Measurements from ENCODE around the gene CREBL2. TPM values are rescaled to one million over a fixed set of nuclear protein-coding genes. Genes with fewer than 3 reads are reported as not detected.
"Not testable (repeated sequence)": the region's sequence is repeated elsewhere in the genome, so short reads cannot be mapped to it uniquely, and the experiment has no call there.

The CREBL2 gene
- total RNA-seq, 1 donor from 2014 or later: 14.9 TPM

DNA sequence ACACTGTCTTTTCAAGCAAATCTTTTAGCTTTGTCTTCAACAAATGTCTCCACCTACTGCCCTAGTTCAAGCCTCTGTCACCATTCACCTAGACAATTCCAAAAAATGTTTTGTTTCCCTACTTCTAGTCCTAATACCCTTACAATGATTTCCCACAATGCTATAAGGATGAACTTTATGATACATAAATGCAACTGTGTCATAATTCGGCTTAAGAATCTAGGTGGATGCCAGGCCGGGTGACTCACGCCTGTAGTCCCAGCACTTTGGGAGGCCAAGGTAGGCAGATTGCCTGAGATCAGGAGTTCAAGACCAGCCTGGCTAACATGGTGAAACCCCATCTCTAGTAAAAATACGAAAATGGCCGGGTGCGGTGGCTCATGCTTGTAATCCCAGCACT is 20.7 kb upstream of the CREBL2 start:
- Histone ChIP-seq H3K4me1 (no peaks in the 10 kb centered on the region), H3K4me3 (no peak overlapping the region), H3K27ac (replicated peaks) (no peak overlapping the region), H3K36me3 (no peaks in the 10 kb centered on the region), H3K9me3 (replicated peaks) (no peaks in the 10 kb centered on the region), H3K27me3 (ENCODE audit: low read depth) (no peaks in the 10 kb centered on the region)
- intact Hi-C loops (cut with micrococcal nuclease): no loop called here
- no peak for DNase-seq
- TF ChIP-seq, protein P1, sequence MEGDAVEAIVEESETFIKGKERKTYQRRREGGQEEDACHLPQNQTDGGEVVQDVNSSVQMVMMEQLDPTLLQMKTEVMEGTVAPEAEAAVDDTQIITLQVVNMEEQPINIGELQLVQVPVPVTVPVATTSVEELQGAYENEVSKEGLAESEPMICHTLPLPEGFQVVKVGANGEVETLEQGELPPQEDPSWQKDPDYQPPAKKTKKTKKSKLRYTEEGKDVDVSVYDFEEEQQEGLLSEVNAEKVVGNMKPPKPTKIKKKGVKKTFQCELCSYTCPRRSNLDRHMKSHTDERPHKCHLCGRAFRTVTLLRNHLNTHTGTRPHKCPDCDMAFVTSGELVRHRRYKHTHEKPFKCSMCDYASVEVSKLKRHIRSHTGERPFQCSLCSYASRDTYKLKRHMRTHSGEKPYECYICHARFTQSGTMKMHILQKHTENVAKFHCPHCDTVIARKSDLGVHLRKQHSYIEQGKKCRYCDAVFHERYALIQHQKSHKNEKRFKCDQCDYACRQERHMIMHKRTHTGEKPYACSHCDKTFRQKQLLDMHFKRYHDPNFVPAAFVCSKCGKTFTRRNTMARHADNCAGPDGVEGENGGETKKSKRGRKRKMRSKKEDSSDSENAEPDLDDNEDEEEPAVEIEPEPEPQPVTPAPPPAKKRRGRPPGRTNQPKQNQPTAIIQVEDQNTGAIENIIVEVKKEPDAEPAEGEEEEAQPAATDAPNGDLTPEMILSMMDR (IDR thresholded peaks at IDR 0.05; ENCODE audit: borderline replicate concordance): no peak

DNA sequence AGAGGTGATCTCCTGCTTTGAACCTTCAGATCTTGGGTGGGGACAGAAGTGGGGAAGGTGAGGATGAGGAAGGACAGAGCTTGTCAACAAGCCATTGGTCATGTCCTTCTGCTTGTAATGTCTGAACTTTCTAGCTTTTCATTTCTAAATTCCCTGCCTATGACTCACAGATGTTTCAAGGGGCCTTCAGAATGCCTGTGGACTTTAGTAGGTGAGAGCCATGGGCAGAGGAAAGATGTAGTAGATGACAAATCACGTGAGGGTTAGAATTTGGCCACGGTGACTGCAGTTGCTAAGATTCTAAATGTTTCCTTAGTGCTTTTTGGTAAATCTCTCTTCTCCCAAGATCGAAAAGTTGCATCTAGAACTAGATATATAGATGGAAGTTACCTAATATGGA is 18.7 kb upstream of the CREBL2 start:
- TF ChIP-seq, protein P1 (IDR thresholded peaks at IDR 0.05; ENCODE audit: borderline replicate concordance): no peak
- no peak overlapping the region for H3K27ac ChIP-seq (replicated peaks)
- no peaks in the 10 kb centered on the region for H3K4me1 ChIP-seq
- DNase-seq: no peak
- H3K27me3 ChIP-seq (ENCODE audit: low read depth): no peaks in the 10 kb centered on the region
- H3K9me3 ChIP-seq (replicated peaks): no peaks in the 10 kb centered on the region
- intact Hi-C loops (cut with micrococcal nuclease): no loop called here
- no peak overlapping the region for H3K4me3 ChIP-seq
- no peaks in the 10 kb centered on the region for H3K36me3 ChIP-seq

DNA sequence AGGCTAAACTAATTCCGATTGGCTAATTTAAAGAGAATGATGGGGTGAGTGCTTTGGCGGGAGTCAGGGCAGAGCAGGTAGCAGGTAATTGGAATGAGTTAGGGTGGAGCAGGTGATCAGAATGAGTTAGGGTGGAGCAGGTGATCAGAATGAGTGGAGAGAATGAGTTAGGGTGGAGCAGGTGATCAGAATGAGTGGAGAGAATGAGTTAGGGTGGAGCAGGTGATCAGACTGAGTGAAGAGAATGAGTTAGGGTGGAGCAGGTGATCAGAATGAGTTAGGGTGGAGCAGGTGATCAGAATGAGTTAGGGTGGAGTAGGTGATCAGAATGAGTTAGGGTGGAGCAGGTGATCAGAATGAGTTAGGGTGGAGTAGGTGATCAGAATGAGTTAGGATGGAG is 15.7 kb upstream of the CREBL2 start:
- H3K27me3 ChIP-seq (ENCODE audit: low read depth); H3K27ac ChIP-seq (replicated peaks); intact Hi-C loops (cut with micrococcal nuclease); H3K4me1 ChIP-seq; H3K4me3 ChIP-seq; H3K9me3 ChIP-seq (replicated peaks); DNase-seq; H3K36me3 ChIP-seq: not testable (repeated sequence)

DNA sequence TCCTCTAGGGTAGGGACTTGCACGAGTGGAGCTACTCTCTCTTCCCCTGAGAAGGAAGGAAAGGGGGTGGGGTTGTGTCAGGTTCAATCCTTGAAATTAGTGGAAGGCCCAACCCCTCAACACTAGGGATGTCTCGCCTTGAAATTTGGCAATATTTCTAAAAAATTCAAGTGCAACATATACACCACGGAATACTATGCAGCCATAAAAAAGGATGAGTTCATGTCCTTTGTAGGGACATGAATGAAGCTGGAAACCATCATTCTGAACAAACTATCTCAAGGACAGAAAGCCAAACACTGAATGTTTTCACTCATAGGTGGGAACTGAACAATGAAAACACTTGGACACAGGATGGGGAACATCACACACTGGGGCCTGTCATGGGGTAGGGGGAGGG is 15.1 kb upstream of the CREBL2 start:
- H3K9me3 ChIP-seq (replicated peaks); DNase-seq; H3K4me3 ChIP-seq; H3K27ac ChIP-seq (replicated peaks); intact Hi-C loops (cut with micrococcal nuclease); H3K27me3 ChIP-seq (ENCODE audit: low read depth); H3K4me1 ChIP-seq; H3K36me3 ChIP-seq: not testable (repeated sequence)

DNA sequence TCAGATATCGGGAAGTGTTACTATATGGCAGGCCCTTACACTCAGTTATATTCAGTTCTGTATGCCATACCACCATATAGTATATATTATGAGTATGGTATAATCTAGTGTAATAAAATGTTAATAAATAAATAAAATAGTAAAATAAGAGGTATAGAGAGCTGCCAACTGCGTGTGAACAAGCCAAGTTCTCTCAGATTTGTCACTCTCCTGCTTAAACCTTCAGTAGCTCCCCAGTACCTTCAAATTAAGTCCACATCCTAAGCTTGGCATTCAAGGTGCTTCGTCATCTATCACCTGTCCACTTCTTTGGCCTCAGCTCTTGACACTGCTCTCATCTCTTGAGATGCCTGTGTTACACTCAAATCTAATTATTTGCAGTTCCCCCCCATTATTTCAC is 12.8 kb upstream of the CREBL2 start:
- Histone ChIP-seq H3K27ac (replicated peaks) (no peak overlapping the region), H3K27me3 (ENCODE audit: low read depth) (no peaks in the 10 kb centered on the region), H3K4me3 (no peak overlapping the region), H3K36me3 (no peaks in the 10 kb centered on the region), H3K9me3 (replicated peaks) (no peaks in the 10 kb centered on the region), H3K4me1 (no peaks in the 10 kb centered on the region)
- intact Hi-C loops (cut with micrococcal nuclease): no loop called here
- DNase-seq: no peak
- TF ChIP-seq, protein P1 (IDR thresholded peaks at IDR 0.05; ENCODE audit: borderline replicate concordance): no peak

DNA sequence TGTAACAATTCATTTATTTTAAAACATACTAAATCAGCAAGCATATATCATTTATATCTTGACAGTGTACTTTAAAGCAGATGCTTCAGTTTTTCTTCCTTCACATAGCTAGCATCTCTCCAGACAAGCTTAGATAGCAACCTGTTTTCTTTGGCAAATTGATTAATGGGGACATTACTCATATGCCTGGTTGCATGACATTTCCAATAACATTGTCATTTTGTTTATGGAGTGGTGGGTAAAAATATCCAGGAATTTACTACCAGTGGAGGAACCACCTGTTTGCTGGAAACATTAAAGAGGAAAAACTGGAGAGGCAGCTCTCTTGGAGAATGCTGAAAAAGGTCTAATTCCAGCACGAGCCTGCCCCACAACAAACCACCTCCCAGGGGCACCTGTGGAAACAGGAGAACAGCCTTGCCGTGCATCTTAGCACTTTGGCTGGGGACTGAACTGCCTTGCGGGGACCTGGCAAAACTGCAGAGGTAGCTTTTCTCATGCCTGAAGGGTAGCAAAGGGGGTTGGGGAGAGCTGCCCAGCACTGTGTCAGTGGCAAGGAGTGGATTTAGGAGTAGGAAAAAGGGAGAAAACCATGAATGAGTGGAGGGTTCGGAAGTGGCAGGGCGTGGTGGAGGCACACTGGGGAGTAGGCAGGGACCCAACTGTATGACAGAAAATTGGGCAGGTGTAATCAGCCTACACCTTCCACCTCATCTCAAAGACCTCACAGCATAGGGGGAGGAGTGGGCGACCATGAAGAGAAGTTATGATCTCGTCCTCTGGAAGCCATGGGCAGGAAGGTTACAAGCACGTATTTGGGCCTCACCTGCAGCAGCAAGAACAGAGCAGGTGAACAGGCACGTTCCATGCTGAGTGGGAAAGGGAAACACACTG is 11.7 kb upstream of the CREBL2 start:
- H3K9me3 ChIP-seq (replicated peaks): no peaks in the 10 kb centered on the region
- H3K4me1 ChIP-seq: no peaks in the 10 kb centered on the region
- TF ChIP-seq, protein P1 (IDR thresholded peaks at IDR 0.05; ENCODE audit: borderline replicate concordance): no peak
- H3K27ac ChIP-seq (replicated peaks): no peak overlapping the region
- intact Hi-C loops (cut with micrococcal nuclease): no loop called here
- no peaks in the 10 kb centered on the region for H3K27me3 ChIP-seq (ENCODE audit: low read depth)
- no peak overlapping the region for H3K4me3 ChIP-seq
- H3K36me3 ChIP-seq: no peaks in the 10 kb centered on the region
- no peak for DNase-seq
